NB4 (cell line): ENCODE results near the gene NR0B2.

Experiments
- POLR2A ChIP-seq: IDR thresholded peaks from 2 replicates; pipeline ENCODE4 v1.6.1; 2011; ENCODE audit warnings: mild to moderate bottlenecking; ENCODE audit not compliant: insufficient read length; ENCODE audit errors: extremely low read depth
- TF ChIP-seq, protein P1 (sequence below): IDR thresholded peaks from one replicate; pipeline ENCODE4 v1.5.1; 2012; ENCODE audit warnings: low read depth, low read length

DNA sequence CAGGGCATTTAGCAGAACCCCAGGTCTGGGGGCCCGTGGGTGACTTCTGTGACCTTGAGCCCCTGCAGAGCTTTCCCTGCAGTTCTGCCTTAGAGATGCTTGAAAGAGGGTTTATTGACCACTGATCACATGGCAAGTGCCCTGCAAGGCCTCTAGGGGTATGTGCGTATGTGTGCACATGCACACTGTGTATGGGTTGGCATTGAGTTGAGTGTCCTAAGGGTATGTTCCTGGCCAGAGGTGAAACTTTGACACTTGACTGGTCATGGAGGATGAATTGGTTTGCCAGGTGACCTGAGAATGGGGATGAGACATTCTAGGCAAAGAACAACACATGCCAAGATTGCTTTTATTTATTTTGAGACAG, 24.9 kb upstream of the NR0B2 start:
- TF ChIP-seq, protein P1, sequence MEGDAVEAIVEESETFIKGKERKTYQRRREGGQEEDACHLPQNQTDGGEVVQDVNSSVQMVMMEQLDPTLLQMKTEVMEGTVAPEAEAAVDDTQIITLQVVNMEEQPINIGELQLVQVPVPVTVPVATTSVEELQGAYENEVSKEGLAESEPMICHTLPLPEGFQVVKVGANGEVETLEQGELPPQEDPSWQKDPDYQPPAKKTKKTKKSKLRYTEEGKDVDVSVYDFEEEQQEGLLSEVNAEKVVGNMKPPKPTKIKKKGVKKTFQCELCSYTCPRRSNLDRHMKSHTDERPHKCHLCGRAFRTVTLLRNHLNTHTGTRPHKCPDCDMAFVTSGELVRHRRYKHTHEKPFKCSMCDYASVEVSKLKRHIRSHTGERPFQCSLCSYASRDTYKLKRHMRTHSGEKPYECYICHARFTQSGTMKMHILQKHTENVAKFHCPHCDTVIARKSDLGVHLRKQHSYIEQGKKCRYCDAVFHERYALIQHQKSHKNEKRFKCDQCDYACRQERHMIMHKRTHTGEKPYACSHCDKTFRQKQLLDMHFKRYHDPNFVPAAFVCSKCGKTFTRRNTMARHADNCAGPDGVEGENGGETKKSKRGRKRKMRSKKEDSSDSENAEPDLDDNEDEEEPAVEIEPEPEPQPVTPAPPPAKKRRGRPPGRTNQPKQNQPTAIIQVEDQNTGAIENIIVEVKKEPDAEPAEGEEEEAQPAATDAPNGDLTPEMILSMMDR, result no peak
- TF ChIP-seq POLR2A, result no peak
